ENCODE results near the gene RASGRF2. TPM values are rescaled to one million over a fixed set of nuclear protein-coding genes. Genes with fewer than 3 reads are reported as not detected.

The RASGRF2 gene
- total RNA-seq, 1 donor from 2014 or later, result 0.05 TPM

DNA sequence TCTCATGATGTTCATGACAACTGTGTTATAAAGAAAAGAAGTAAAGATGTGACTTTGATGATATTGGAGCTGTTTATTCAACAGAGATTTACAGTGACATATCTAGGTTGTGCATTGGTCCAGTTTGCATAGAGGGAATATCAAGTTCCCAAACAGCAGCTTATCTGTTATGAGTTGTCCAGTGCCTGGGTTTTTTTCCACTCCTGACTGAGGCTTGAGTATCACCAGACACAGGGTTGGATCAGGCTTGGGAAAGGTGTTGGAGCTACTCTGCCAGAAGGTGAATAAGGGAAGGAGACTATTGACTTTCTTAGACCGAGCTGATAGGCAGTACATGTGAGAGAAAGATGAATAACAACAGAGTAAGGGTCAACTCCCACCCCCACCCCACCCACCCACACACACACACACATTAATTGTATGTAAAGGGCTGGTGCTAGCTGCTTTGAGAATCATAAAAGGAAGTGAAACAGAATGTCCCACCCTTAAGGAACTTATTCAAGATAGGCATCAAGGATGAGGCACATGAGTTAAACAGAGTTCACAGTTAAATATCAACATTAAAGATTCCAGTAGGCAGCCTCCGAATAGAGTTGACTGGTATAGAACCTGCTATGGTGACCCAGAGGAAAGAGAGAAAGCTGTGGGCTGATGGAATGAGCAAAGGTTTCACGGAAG lies 33.0 kb upstream of the RASGRF2 start:
- no peak overlapping the region for H3K27ac Mint-ChIP-seq (ENCODE audit: unreplicated experiment)
- H3K9me3 Mint-ChIP-seq (ENCODE audit: unreplicated experiment), result no peaks in the 10 kb centered on the region
- TF ChIP-seq, protein P1, sequence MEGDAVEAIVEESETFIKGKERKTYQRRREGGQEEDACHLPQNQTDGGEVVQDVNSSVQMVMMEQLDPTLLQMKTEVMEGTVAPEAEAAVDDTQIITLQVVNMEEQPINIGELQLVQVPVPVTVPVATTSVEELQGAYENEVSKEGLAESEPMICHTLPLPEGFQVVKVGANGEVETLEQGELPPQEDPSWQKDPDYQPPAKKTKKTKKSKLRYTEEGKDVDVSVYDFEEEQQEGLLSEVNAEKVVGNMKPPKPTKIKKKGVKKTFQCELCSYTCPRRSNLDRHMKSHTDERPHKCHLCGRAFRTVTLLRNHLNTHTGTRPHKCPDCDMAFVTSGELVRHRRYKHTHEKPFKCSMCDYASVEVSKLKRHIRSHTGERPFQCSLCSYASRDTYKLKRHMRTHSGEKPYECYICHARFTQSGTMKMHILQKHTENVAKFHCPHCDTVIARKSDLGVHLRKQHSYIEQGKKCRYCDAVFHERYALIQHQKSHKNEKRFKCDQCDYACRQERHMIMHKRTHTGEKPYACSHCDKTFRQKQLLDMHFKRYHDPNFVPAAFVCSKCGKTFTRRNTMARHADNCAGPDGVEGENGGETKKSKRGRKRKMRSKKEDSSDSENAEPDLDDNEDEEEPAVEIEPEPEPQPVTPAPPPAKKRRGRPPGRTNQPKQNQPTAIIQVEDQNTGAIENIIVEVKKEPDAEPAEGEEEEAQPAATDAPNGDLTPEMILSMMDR (IDR thresholded peaks at IDR 0.05), result no peak
- DNase-seq (ENCODE audit: extremely low spot score, unreplicated experiment), result no peak
- H3K36me3 Mint-ChIP-seq (ENCODE audit: unreplicated experiment), result no peaks in the 10 kb centered on the region
- H3K4me1 Mint-ChIP-seq (ENCODE audit: unreplicated experiment), result no peaks in the 10 kb centered on the region
- no peak overlapping the region for H3K4me3 Mint-ChIP-seq (ENCODE audit: unreplicated experiment)
- H3K27me3 Mint-ChIP-seq (ENCODE audit: unreplicated experiment), result peaks cover 19% of the 10 kb centered on the region

DNA sequence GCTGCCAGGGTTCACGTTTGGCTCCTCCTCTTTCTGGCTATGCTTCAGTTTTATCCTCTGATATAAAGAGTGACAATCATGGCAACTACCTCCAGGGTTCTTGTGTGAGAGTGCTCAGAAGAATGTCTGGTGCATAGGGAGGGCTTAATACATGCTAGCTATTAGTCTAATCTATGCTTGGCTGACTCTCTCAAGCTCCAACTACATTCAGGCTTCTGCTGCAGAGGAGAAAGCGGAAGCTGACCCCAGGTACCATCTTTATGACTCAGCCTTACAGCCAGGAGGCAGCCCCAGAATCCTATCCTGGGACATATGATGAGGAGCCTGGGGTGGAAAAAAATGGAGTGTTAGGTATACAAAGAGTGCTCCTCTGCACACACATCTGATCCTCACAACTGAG lies 32.1 kb upstream of the RASGRF2 start:
- Mint-ChIP-seq H3K36me3 (ENCODE audit: unreplicated experiment) (no peaks in the 10 kb centered on the region), H3K9me3 (ENCODE audit: unreplicated experiment) (no peaks in the 10 kb centered on the region), H3K4me3 (ENCODE audit: unreplicated experiment) (no peak overlapping the region), H3K27me3 (ENCODE audit: unreplicated experiment) (peaks cover 17% of the 10 kb centered on the region), H3K4me1 (ENCODE audit: unreplicated experiment) (no peaks in the 10 kb centered on the region), H3K27ac (ENCODE audit: unreplicated experiment) (no peak overlapping the region)
- TF ChIP-seq, protein P1 (IDR thresholded peaks at IDR 0.05), result no peak
- no peak for DNase-seq (ENCODE audit: extremely low spot score, unreplicated experiment)

DNA sequence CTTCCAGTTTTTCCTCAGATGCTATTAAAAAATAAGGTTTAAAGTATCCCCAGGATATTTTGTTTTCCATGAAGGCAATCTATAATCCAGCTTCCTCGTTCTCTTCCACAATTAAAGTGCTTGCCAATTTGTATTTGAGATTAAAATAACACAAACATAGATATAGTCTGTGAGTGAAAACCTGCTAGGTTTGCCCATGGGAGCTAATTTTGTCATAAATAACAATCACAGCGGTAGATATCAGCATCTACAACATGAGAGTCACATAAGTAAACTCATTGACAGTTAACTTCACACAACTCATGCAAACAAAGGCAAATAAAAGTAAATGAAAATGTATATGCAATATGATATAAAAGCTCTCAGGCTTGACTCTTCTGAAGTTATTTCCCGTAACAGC lies 29.2 kb upstream of the RASGRF2 start:
- H3K27me3 Mint-ChIP-seq (ENCODE audit: unreplicated experiment), result peaks cover 6% of the 10 kb centered on the region
- no peaks in the 10 kb centered on the region for H3K36me3 Mint-ChIP-seq (ENCODE audit: unreplicated experiment)
- no peak for DNase-seq (ENCODE audit: extremely low spot score, unreplicated experiment)
- TF ChIP-seq, protein P1 (IDR thresholded peaks at IDR 0.05), result no peak
- H3K4me1 Mint-ChIP-seq (ENCODE audit: unreplicated experiment), result no peaks in the 10 kb centered on the region
- no peak overlapping the region for H3K4me3 Mint-ChIP-seq (ENCODE audit: unreplicated experiment)
- H3K27ac Mint-ChIP-seq (ENCODE audit: unreplicated experiment), result no peak overlapping the region
- H3K9me3 Mint-ChIP-seq (ENCODE audit: unreplicated experiment), result no peaks in the 10 kb centered on the region

DNA sequence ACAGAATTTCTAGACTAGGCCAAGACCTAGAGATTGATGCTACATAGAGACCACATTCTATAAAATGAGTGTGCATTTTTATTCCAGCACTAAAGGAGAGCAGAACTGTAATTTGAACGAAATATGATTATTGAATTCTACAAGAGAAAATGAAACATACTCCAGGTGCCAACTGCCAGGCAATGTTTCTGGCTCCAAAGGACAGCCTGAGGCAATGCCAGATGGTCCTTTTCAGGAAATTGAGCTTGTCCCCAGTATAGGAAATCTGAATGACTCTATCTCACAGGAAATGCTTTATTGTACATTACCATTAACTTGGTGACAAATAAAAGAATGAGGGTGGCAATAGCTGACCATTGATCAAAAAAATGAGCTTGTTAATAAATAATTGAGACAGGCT lies 28.8 kb upstream of the RASGRF2 start:
- Mint-ChIP-seq H3K4me3 (ENCODE audit: unreplicated experiment) (no peak overlapping the region), H3K4me1 (ENCODE audit: unreplicated experiment) (no peaks in the 10 kb centered on the region), H3K27me3 (ENCODE audit: unreplicated experiment) (peaks cover 4% of the 10 kb centered on the region), H3K36me3 (ENCODE audit: unreplicated experiment) (no peaks in the 10 kb centered on the region), H3K9me3 (ENCODE audit: unreplicated experiment) (no peaks in the 10 kb centered on the region), H3K27ac (ENCODE audit: unreplicated experiment) (no peak overlapping the region)
- no peak for DNase-seq (ENCODE audit: extremely low spot score, unreplicated experiment)
- TF ChIP-seq, protein P1 (IDR thresholded peaks at IDR 0.05), result no peak

DNA sequence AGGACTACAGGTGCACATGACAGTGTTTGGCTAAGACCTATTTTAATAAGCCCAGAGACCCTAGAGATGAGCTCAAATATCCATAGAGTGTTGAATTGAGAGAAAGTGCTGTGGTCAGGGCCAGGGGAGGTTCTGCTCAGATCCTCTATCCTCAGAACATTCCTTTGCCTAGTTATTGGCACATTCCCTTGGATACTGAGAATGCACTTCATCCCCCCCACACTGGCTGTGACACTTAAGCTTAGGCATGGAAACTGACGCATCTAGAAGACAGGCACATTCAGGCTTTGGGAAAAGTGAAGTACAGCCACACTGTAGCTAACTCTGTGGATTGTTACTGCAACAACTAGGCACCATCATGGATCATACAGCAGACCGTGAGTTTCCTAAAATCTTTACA lies 27.1 kb upstream of the RASGRF2 start:
- Mint-ChIP-seq H3K4me1 (ENCODE audit: unreplicated experiment) (no peaks in the 10 kb centered on the region), H3K4me3 (ENCODE audit: unreplicated experiment) (no peak overlapping the region), H3K27ac (ENCODE audit: unreplicated experiment) (no peak overlapping the region), H3K27me3 (ENCODE audit: unreplicated experiment) (no peaks in the 10 kb centered on the region), H3K9me3 (ENCODE audit: unreplicated experiment) (no peaks in the 10 kb centered on the region), H3K36me3 (ENCODE audit: unreplicated experiment) (no peaks in the 10 kb centered on the region)
- no peak for DNase-seq (ENCODE audit: extremely low spot score, unreplicated experiment)
- TF ChIP-seq, protein P1 (IDR thresholded peaks at IDR 0.05), result no peak

All from osteocyte (in vitro differentiated cells).